HG02588 (cell line): ENCODE data around the gene TMEM63A.

Experiments
- ATAC-seq: cut with Tn5 transposase; IDR thresholded peaks from one replicate; pipeline ENCODE4 v1.9.1; 2021; ENCODE audit warnings: mild to moderate bottlenecking, moderate library complexity; ENCODE audit not compliant: unreplicated experiment

TMEM63A gene

GRCh38 chr1:225868631-225869330 is 13.4 kb downstream of the TMEM63A start:
- ATAC-seq = no peak

GRCh38 chr1:225866981-225867380 is 15.2 kb downstream of the TMEM63A start:
- ATAC-seq = no peak

DNA sequence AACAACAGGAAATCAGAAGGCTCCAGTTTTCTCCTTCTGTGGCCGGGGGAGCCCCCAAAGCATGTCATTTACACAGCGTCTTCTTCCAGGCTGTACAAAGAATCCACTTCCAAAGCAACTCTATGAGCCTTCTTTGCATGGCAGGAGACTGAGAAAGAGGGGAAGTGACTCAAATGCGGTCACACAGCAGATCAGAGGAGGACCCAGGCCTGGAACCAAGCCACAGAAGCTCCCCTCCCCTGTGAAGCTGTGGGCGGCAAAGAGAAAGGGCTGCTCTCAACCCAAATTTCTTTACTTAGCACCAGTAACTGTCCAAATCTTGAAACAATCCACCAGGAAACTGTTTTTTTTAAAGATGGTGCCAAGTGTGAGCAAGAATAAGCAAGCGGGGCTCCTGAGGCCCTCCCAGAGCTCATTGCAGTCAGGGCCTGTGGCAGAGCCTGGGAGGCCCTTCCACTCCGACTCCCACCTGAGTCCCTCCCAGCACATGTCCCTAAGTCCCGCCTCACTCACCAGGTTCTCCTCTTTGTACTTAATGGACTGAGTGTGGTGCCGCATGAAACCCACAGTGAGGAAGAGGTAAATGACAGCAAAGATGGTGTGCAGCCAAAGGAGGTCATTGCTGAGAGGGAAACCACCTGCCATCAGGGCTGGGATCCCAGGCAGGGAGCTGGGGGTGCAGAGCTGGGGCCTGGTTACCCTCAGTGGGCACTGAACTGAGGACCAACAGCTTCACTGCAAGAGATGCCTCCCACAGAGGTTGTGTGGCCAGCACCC is 15.9 kb downstream of the TMEM63A start:
- no peak for ATAC-seq

DNA sequence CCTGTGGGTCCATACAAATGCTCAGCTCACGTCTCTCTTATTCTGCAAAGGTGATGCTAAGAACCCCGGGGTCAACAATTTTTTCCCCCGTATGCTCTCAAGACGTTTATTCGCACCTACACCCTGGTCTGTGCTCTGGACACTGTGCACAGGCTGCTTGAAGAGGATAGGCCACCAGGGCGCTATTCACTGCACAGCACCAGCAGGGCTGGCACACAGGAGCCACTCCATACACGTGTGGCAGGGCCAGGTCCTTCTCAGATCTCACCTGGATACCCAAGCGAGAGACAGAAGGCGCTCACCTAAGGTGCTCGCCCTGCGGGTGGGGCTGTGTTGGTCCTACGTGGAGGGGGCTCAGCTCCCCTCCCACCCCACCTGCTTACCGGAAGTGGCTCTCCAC is 16.7 kb downstream of the TMEM63A start:
- ATAC-seq = no peak

GRCh38 chr1:225863167-225863566 is 19.0 kb downstream of the TMEM63A start:
- ATAC-seq = no peak

DNA sequence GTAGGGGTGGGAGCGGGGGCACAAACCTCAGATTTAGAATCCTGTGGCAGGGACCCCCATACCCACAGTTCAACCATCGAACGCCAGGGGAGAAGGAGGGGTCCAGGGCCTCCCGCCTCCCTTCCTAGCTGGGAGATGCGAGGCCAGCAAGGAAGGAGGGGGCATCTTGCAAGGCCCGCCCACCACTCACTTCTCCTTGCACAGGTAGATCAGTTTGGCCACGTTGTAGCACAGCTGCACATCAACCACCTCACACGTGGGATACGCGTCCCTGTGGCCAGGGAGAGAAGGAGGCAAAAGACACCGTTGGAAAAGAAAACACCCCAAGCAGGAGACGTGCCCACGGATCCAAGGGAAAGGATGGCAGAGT is 19.6 kb downstream of the TMEM63A start:
- ATAC-seq = no peak

DNA sequence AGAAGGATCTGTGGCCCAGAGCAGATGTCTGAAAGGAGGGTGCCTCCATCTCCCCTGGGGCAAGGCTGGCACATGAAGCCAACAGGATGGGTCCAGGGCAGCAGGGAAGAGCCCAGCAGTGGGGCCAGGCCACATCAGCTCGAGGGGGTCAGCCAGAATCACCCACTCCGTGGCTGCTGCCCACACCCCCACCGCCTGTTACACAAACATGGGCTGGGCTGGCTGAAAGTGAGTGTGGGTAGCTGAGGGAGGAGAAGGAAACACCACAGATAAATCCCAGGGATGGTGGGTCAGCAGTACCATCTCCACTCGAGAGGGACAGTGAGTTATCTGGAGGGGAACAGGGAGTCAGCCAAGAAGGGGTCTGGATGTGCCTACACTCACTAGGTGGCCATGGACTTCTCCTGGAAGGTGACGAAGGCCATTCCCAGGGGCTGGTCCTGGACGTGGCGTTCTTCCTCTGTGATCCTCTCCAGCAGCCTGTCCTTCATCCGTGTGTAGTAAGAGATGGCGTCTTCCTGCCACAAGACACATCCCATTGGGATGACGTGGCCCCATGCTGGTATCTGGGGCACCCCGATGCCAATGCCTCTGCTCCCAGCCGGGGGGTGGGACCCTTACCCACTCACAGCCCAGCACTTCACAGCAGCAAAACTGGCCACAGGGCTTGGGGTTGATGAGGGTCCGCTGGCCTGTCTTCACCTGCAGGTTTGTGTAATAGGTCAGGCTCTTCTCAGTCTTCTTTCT is 20.2 kb downstream of the TMEM63A start:
- ATAC-seq = no peak

DNA sequence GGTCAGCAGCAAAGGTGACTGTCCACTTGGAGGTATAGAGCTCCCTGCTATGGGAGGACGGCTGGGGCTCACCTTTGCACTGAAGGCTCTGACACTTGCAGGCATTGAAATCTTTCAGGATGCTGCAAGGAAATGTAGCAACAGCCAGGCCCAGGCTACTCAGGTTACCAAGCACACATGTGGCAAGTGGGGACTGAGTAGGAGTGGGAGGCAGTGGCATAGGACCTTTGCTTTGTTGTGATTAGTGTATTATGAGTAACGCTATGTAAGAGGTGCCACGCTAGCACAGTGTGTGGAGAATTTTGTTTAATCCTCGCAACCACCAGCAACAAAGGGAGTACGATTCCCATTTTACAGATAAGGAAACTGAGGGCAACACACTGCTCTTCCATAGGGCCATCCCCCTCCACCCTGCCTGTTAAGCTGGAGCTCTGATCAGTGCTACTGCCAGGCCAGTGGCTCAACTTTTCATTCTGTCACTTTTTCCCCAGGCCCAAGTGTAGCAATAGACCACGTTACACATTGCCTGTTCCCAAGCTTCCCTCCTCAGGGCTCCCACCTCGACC is 21.2 kb downstream of the TMEM63A start:
- ATAC-seq = no peak

- ATAC-seq = no peak
Measured at GRCh38 chr1:225860107-225860506, 22.1 kb downstream of the TMEM63A start.

GRCh38 chr1:225859151-225859550 is 23.0 kb downstream of the TMEM63A start:
- ATAC-seq = no peak

DNA sequence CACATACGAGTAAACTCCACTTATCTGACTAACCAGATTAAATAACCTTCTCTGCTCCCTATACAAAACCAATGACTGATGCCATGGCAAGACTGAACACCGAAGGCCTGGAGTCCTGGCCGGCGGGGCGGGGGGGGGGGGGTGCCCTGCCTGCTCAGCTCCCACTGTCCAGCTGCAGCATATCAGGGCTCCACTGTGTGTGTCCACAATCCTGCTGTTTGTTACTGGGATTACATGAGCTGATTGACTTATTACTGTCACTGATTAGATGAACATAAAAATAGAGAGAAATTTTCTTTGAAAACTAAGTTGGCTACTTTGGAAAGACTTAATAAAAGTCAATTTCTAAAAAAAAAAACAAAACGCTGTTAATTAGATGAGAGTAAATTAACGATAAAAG is 24.9 kb downstream of the TMEM63A start:
- no peak for ATAC-seq

GRCh38 chr1:225855503-225856300 is 26.5 kb downstream of the TMEM63A start:
- ATAC-seq = no peak

GRCh38 chr1:225853441-225853840 is 28.7 kb downstream of the TMEM63A start:
- ATAC-seq = no peak

- no peak for ATAC-seq
Measured at GRCh38 chr1:225852413-225853124, 29.6 kb downstream of the TMEM63A start.

GRCh38 chr1:225851805-225852204 is 30.4 kb downstream of the TMEM63A start:
- peak; percentile 41 for ATAC-seq

DNA sequence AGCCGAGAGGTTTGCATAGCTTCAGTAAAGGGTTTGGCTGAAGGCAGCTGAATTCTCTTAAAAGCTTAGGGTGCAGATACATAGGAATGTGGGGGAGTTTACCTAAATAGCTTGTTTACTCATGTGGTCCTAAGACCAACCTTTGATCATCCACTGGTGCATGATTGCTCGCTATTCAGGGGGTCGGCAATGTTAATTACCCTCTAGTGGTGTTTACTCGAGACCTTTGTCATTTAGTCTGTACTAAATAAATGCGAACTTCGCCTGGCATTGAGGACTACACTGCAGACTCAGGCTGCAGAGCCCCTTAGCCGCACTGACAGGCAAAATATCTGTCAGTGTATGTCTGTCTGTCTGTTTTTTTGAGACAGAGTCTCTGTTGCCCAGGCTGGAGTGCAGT is 31.8 kb downstream of the TMEM63A start:
- no peak for ATAC-seq

- no peak for ATAC-seq
Measured at GRCh38 chr1:225849925-225850324, 32.3 kb downstream of the TMEM63A start.

GRCh38 chr1:225848030-225848955 is 33.9 kb downstream of the TMEM63A start:
- peak; percentile 72 for ATAC-seq

DNA sequence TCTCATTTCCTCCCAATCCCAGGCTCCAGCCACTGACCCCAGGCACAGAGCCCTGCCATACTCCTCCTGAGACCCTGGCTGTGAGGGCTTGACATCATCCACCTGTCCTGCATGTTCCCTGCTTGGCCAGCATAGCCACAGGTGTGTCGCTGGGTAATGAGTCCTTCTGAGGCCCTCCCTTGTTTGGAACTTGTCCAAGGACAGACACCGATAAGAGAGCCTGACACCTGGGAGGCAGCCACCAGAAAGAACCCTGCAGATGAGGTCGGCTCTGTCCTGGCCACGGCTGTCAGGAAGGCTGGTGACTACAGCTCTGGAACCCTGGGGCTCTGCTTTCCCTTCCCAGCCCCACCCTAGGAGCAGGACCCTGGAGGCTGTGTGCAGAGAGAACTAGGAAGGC is 34.6 kb downstream of the TMEM63A start:
- ATAC-seq = peak; percentile 4
